ENCODE results near the gene TRIM33.

- TF ChIP-seq EZH2 (IDR thresholded peaks at IDR 0.05; ENCODE audit: insufficient read depth, poor library complexity, severe bottlenecking) = no peak
- TF ChIP-seq EZH2phosphoT487 (IDR thresholded peaks at IDR 0.05; ENCODE audit: insufficient read depth, low read depth) = no peak
Observed at GRCh38 chr1:114466334-114467014, 44.5 kb downstream of the TRIM33 start.

Data from GM23248 (cell line).